ENCODE measurements around the gene PRSS8. TPM values are rescaled to one million over a fixed set of nuclear protein-coding genes. Genes with fewer than 3 reads are reported as not detected.

The PRSS8 gene
- 0.12 TPM for polyA plus RNA-seq (2013)

DNA sequence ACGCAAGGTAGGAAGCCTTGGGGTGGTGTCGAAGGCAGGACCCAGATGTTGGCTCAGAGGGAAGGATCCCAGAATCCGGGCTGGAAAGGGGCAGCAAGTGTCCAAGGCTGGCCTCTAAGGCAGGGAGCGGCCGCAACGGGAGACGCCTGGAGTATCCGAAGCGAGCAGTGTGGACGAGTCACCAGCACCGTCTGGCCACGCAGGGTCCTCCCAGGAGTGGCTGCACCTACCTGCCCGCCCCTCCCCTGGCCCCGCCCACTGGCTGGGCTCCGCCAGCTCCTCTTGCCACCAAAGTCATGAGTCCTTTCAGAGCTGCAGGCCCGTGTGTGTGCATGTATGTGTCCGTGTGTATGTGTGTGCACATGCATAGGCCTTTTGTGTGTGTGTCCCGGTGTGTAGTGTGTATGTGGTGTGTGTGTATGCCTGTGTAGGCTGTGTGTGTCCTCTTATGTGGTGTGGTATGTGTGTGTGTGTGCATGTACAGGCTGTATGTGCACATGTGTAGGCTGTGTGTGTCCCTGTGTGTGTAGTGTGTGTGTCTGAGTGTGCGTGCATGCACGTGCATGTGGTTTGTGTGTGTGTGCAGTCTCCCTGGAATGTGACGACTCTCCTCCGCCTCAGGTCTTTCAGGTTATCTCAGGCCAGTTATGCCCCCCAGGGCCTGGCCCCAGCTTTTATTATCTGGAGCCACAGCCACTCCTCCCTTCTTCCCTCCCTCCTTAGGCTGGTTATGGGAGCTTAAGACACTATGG is at the start of gene PRSS8:
PRSS8 (minus strand) TSS at position 193 of the 752 bp plus-strand sequence. CDS start 229 bp downstream, outside the sequence.
- no peaks in the 10 kb centered on the region for H3K27me3 ChIP-seq (replicated peaks in 2 of 5; ENCODE audit: control insufficient read depth in 4 of 5, insufficient read depth in 5 of 5, low read length in 4 of 5)
- H3K27ac ChIP-seq (ENCODE audit: insufficient read depth in 1 of 2, low read depth in 1 of 2, low read length in 2 of 2, poor library complexity in 1 of 2, severe bottlenecking in 2 of 2): peak within 1 kb of the TSS in 1 of 2 experiments; percentile 49
- no peaks in the 10 kb centered on the region for H3K4me1 ChIP-seq (ENCODE audit: control extremely low read depth in 1 of 4, control insufficient read depth in 4 of 4, insufficient read depth in 4 of 4, low read length in 3 of 4)
- H3K4me3 ChIP-seq (ENCODE audit: control insufficient read depth in 1 of 7, extremely low read depth in 1 of 7, insufficient read depth in 4 of 7, low read depth in 2 of 7, low read length in 6 of 7): no peak within 1 kb of the TSS
- no peaks in the 10 kb centered on the region for H3K9me3 ChIP-seq (ENCODE audit: control extremely low read depth in 1 of 5, control insufficient read depth in 4 of 5, insufficient read depth in 2 of 5, low read depth in 1 of 5, low read length in 4 of 5)
- ChIA-PET CTCF (interaction anchor here (0.6 to 2.1 kb wide), 5 partner anchors 10 to 151 kb away, joined by 3 to 6 read pairs (median 3); partner anchors contain the start of genes KAT8 and PRSS36), POLR2A (no interaction called here)
- 89% methylated on average over 21 of the region's 22 CpGs for WGBS (ENCODE audit: insufficient coverage)
- H3K36me3 ChIP-seq (ENCODE audit: control insufficient read depth in 4 of 4, insufficient read depth in 4 of 4, low read length in 3 of 4): peaks cover 0 to 23% (median 14%) of the 10 kb centered on the region in 4 experiments
- DNase-seq: no peak

GRCh38 chr16:31184888-31185287 is 49.4 kb upstream of the PRSS8 start:
- Histone ChIP-seq H3K9me3 (ENCODE audit: control extremely low read depth in 1 of 5, control insufficient read depth in 4 of 5, insufficient read depth in 2 of 5, low read depth in 1 of 5, low read length in 4 of 5) (no peaks in the 10 kb centered on the region), H3K36me3 (ENCODE audit: control insufficient read depth in 4 of 4, insufficient read depth in 4 of 4, low read length in 3 of 4) (peaks cover 42 to 85% (median 70%) of the 10 kb centered on the region in 4 experiments), H3K4me3 (ENCODE audit: control insufficient read depth in 1 of 7, extremely low read depth in 1 of 7, insufficient read depth in 4 of 7, low read depth in 2 of 7, low read length in 6 of 7) (no peak overlapping the region), H3K27me3 (replicated peaks in 2 of 5; ENCODE audit: control insufficient read depth in 4 of 5, insufficient read depth in 5 of 5, low read length in 4 of 5) (no peaks in the 10 kb centered on the region), H3K27ac (ENCODE audit: insufficient read depth in 1 of 2, low read depth in 1 of 2, low read length in 2 of 2, poor library complexity in 1 of 2, severe bottlenecking in 2 of 2) (no peak overlapping the region), H3K4me1 (ENCODE audit: control extremely low read depth in 1 of 4, control insufficient read depth in 4 of 4, insufficient read depth in 4 of 4, low read length in 3 of 4) (peaks cover 21 to 55% (median 38%) of the 10 kb centered on the region in 4 experiments)
- DNase-seq: no peak
- 98% methylated on average over 7 of the region's 14 CpGs for WGBS (ENCODE audit: insufficient coverage)
- ChIA-PET CTCF (interaction anchor here (1.9 to 3.7 kb wide), 2 partner anchors 13 to 16 kb away, joined by 5 to 11 read pairs; no protein-coding TSS in a partner anchor), POLR2A (no interaction called here)

DNA sequence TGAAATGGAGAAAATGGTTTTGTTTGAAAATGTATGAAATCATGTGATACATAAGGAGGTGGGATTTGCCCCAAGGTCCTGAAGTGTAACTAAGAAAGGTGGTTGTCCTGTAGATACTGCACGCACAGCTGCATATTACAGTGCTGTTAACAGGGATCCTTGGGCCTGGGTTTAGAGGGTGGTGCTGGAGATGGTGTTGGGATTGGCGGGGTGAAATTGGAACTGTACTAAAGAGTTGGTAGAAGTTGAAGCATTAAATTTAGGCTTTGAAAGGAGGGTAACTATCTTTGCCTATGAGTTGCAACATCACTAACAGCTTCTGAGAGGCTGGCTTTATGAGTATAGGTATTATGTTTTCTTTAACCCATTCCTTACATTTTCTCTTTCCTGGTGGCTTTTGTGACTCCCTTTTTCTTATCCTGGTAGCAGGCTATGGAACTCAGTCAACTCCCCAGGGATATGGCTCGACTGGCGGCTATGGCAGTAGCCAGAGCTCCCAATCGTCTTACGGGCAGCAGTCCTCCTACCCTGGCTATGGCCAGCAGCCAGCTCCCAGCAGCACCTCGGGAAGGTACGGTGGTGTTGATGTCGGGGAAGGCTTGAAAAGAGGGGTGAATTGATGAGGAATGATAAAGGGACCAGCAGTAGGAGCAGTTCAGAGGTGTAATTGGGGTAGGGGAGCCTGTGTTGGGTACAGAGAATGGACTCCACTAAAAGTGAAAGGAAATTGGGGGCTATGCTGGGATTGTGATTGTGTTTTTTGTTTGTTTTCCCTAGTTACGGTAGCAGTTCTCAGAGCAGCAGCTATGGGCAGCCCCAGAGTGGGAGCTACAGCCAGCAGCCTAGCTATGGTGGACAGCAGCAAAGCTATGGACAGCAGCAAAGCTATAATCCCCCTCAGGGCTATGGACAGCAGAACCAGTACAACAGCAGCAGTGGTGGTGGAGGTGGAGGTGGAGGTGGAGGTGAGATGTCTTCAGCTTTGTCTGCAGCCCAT is 48.2 kb upstream of the PRSS8 start:
- DNase-seq: no peak
- ChIA-PET CTCF (interaction anchor here (0.7 to 3.7 kb wide), 4 partner anchors 14 to 259 kb away, joined by 3 to 11 read pairs (median 4); partner anchors contain the start of gene ZNF843), POLR2A (interaction anchor here (1.4 kb wide), 1 partner anchor 12 kb away, joined by 4 read pairs; no protein-coding TSS in a partner anchor)
- peak overlapping the region; percentile 27 to 63 for H3K27ac ChIP-seq (ENCODE audit: insufficient read depth in 1 of 2, low read depth in 1 of 2, low read length in 2 of 2, poor library complexity in 1 of 2, severe bottlenecking in 2 of 2)
- H3K4me1 ChIP-seq (ENCODE audit: control extremely low read depth in 1 of 4, control insufficient read depth in 4 of 4, insufficient read depth in 4 of 4, low read length in 3 of 4): peaks cover 26 to 63% (median 46%) of the 10 kb centered on the region in 4 experiments
- H3K9me3 ChIP-seq (ENCODE audit: control extremely low read depth in 1 of 5, control insufficient read depth in 4 of 5, insufficient read depth in 2 of 5, low read depth in 1 of 5, low read length in 4 of 5): no peaks in the 10 kb centered on the region
- H3K36me3 ChIP-seq (ENCODE audit: control insufficient read depth in 4 of 4, insufficient read depth in 4 of 4, low read length in 3 of 4): peaks cover 36 to 73% (median 59%) of the 10 kb centered on the region in 4 experiments
- H3K27me3 ChIP-seq (replicated peaks in 2 of 5; ENCODE audit: control insufficient read depth in 4 of 5, insufficient read depth in 5 of 5, low read length in 4 of 5): no peaks in the 10 kb centered on the region
- no peak overlapping the region for H3K4me3 ChIP-seq (ENCODE audit: control insufficient read depth in 1 of 7, extremely low read depth in 1 of 7, insufficient read depth in 4 of 7, low read depth in 2 of 7, low read length in 6 of 7)
- WGBS (ENCODE audit: insufficient coverage): 99% methylated on average over 8 of the region's 10 CpGs

- Histone ChIP-seq H3K36me3 (ENCODE audit: control insufficient read depth in 4 of 4, insufficient read depth in 4 of 4, low read length in 3 of 4) (peaks cover 23 to 60% (median 47%) of the 10 kb centered on the region in 4 experiments), H3K4me1 (ENCODE audit: control extremely low read depth in 1 of 4, control insufficient read depth in 4 of 4, insufficient read depth in 4 of 4, low read length in 3 of 4) (peaks cover 28 to 69% (median 51%) of the 10 kb centered on the region in 4 experiments), H3K9me3 (ENCODE audit: control extremely low read depth in 1 of 5, control insufficient read depth in 4 of 5, insufficient read depth in 2 of 5, low read depth in 1 of 5, low read length in 4 of 5) (no peaks in the 10 kb centered on the region), H3K27me3 (replicated peaks in 2 of 5; ENCODE audit: control insufficient read depth in 4 of 5, insufficient read depth in 5 of 5, low read length in 4 of 5) (no peaks in the 10 kb centered on the region), H3K27ac (ENCODE audit: insufficient read depth in 1 of 2, low read depth in 1 of 2, low read length in 2 of 2, poor library complexity in 1 of 2, severe bottlenecking in 2 of 2) (peak overlapping the region in 1 of 2 experiments; percentile 46), H3K4me3 (ENCODE audit: control insufficient read depth in 1 of 7, extremely low read depth in 1 of 7, insufficient read depth in 4 of 7, low read depth in 2 of 7, low read length in 6 of 7) (peak overlapping the region in 5 of 7 experiments; percentile 71 to 95 (median 92))
- ChIA-PET CTCF (interaction anchor here (1.0 to 3.7 kb wide), 3 partner anchors 15 to 40 kb away, joined by 3 to 11 read pairs (median 5); no protein-coding TSS in a partner anchor), POLR2A (interaction anchor here (1.4 kb wide), 1 partner anchor 13 kb away, joined by 4 read pairs; no protein-coding TSS in a partner anchor)
- DNase-seq: no peak
- WGBS (ENCODE audit: insufficient coverage): 67% methylated on average over 7 of the region's 7 CpGs
Measured at GRCh38 chr16:31182391-31182790, 46.9 kb upstream of the PRSS8 start.

- H3K27me3 ChIP-seq (replicated peaks in 2 of 5; ENCODE audit: control insufficient read depth in 4 of 5, insufficient read depth in 5 of 5, low read length in 4 of 5): no peaks in the 10 kb centered on the region
- H3K36me3 ChIP-seq (ENCODE audit: control insufficient read depth in 4 of 4, insufficient read depth in 4 of 4, low read length in 3 of 4): peaks cover 16 to 49% (median 37%) of the 10 kb centered on the region in 4 experiments
- H3K4me1 ChIP-seq (ENCODE audit: control extremely low read depth in 1 of 4, control insufficient read depth in 4 of 4, insufficient read depth in 4 of 4, low read length in 3 of 4): peaks cover 23 to 75% (median 56%) of the 10 kb centered on the region in 4 experiments
- peak overlapping the region; percentile 97 to 99 for H3K27ac ChIP-seq (ENCODE audit: insufficient read depth in 1 of 2, low read depth in 1 of 2, low read length in 2 of 2, poor library complexity in 1 of 2, severe bottlenecking in 2 of 2)
- peak in 2 of 3 donors; percentile 44 to 48 for DNase-seq
- no peaks in the 10 kb centered on the region for H3K9me3 ChIP-seq (ENCODE audit: control extremely low read depth in 1 of 5, control insufficient read depth in 4 of 5, insufficient read depth in 2 of 5, low read depth in 1 of 5, low read length in 4 of 5)
- POLR2A ChIA-PET: interaction anchor here (0.5 to 2.0 kb wide), 19 partner anchors 8 to 320 kb away, joined by 3 to 12 read pairs (median 6); partner anchors contain the start of genes ARMC5, ITGAM, KAT8 and PYCARD
- H3K4me3 ChIP-seq (ENCODE audit: control insufficient read depth in 1 of 7, extremely low read depth in 1 of 7, insufficient read depth in 4 of 7, low read depth in 2 of 7, low read length in 6 of 7): peak overlapping the region; percentile 71 to 95 (median 92)
- CTCF ChIA-PET: interaction anchor here (1.0 to 3.7 kb wide), 4 partner anchors 17 to 125 kb away, joined by 3 to 11 read pairs (median 4); no protein-coding TSS in a partner anchor
- 5% methylated on average over 23 of the region's 31 CpGs for WGBS (ENCODE audit: insufficient coverage)
Measured at GRCh38 chr16:31181102-31181830, 45.7 kb upstream of the PRSS8 start.

All from common myeloid progenitor, CD34-positive (primary cell).